GM19099 (cell line): ENCODE data around the gene PEAK1.

Source experiments
- POLR2A ChIP-seq: IDR thresholded peaks from 3 replicates; pipeline ENCODE4 v1.6.1; 2011; ENCODE audit warnings: low read depth; ENCODE audit not compliant: insufficient read length; ENCODE audit errors: extremely low read depth

PEAK1 gene

DNA sequence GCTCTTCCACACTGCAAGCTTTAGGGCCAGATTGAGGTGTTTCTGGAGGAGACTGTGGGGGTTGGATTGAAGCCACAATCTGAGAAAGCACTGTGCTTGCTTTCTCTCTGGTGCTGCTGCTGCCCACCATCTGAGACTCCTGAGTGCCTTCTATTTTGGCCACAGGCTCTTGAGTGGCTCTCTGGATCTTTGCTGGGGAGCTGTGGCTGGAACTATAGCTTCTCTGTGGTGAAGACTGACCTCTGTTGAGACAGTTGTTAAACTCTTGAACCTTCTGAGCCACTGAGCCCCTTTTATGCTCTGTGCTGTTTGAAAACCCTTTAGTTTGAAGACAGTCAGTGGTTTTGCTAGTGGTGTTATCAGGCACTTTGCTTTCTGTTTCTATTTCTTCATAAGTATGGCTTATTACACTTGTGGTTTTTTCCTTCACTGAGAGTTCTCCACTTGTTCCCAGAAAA, 240.3 kb downstream of the PEAK1 start:
- no peak for TF ChIP-seq POLR2A

DNA sequence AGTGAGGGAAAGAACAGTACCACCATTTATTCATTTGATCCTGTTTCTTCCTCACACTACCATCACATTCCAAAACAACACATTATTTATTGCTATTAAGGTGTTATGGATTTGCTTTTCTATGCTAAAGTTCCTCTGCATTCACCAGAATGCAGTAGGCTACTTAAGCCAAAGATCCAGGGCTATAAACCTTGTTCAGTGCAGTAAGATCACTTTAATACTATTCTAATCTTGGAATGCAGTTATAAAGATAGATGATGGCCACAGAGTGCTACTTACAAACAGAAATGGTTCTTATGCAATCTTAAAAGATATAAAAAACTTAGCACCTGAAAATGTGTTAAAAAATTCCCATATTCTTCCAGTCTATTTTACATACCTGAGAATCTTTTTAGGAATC, 241.5 kb downstream of the PEAK1 start:
- no peak for TF ChIP-seq POLR2A

DNA sequence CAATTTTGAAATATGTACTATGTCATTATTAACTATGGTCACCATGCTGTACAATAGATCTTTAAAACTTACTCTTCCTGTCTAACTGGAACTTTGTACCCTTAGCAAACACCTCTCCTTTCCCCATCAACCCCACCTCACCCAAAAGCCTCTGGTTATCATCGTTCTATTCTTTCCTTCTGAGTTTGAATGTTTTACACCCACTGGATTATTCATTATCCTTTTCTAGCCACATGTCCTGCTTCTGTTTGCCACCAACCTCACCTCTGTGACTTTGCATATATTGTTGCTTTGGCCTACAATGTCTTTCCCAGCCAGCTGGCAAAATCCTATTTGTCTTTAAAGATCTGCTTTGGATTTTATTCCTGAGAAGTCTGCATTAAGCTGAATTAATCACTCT, 246.4 kb downstream of the PEAK1 start:
- no peak for TF ChIP-seq POLR2A

DNA sequence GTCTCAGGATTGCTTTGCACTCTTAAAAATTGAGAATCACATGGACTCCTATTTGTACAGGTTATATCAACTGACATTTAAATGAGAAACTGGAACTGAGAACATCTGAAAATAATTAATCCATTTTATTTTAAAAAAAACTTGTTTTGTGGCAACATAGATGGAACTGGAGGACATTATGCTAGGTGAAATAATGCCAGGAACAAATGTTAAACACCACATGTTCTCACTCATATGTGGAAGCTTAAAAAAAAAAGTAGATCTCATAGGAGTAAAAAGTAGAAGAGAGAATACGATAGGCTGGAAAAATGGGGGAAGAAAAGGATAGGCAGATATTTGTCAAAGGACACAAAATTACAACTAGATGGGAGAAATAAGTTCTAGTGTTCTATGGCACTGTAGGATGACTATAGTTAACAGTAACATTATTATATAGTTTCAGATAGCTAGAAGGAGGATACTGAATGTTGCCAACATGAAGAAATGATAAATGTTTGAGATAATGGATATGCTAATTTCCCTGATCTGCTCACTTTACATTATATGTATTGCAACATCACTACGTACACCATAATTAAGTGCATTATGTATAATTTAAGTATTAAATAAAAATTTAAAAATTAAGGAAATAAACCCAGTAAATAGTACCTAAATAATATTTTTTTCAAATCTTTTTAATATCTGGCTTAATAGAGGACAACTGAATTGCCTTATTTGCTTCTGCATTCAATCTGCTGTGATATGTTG, 248.5 kb downstream of the PEAK1 start:
- TF ChIP-seq POLR2A: no peak

DNA sequence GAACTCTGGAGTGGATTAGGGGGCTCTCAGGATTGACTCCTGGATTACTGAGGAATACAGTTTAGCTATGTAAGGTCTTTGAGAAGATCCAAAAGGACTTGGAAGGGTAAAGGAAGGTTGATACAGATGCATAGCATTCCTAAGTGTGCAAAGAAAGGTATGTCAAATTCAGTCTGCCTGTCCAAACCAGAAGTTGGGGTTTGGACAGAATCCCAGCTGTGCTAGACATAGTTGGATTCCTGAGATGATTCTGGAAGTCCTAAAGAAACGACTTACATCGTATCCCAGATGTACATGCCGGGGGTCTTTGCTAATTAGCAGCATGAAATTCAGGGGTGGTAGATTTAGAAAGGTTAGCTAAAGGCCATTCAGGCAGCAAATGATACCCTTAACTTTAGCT, 251.3 kb downstream of the PEAK1 start:
- no peak for TF ChIP-seq POLR2A

DNA sequence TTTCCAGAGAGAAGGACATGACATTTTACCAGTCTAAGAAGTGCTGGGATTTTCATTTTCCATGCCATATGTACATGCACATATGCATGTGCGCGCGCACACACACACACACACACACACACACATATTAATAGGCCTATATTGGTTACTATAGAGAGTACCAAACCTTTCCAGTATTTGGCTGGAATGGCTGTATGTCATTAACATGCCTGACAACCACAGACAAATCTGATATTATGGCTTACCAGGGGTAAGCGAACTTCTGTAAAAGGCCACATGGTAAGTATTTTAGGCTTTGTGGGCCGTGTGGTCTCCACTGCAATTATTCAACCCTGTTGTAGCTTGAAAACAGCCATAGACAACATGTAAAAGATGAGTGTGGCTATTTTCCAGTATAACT, 251.8 kb downstream of the PEAK1 start:
- TF ChIP-seq POLR2A: no peak

DNA sequence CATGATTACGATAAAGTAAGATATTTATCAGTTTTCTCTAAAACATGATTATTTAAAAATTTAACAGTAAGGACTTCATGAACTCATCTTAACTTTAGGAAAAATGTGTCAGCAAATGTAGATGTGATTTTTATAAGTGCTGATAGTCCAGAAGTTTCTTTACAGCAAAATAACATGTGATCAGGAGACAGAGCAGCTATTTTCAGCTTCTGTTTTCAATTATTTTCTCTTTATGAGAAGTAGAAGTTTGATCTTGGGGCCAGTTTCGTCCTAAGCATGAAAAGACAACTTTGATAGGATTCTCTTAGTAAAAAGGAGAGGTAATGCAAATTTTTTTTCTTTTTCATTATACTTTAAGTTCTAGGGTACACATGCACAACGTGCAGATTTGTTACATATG, 252.5 kb downstream of the PEAK1 start:
- no peak for TF ChIP-seq POLR2A

DNA sequence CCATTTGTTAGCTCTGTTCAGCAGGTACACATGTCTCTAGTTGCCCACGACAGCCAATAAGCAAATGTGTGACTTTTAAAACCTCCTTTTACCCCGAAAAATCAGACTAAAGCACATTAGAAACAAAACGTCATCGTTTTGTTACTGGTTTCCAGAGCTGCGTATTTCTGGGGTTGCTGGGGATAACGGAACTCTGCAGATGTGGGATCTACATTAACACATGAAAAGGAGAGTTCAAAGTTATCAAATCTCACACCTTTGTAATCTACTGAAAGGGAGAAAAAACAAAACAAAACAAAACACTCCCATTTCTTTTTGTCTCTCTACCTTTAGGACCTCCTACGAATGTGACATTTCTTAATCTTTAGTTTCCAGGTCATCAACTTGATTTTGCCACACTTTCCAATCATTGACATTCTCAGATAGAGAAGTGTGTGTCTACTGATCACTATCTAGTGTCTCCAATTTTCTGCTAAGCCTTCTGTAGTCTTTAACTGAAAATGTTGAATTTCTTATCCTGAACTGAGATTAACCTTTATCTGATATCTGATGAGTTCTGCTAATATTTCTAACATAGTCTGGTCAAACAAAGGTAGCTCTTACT, 256.0 kb downstream of the PEAK1 start:
- no peak for TF ChIP-seq POLR2A

DNA sequence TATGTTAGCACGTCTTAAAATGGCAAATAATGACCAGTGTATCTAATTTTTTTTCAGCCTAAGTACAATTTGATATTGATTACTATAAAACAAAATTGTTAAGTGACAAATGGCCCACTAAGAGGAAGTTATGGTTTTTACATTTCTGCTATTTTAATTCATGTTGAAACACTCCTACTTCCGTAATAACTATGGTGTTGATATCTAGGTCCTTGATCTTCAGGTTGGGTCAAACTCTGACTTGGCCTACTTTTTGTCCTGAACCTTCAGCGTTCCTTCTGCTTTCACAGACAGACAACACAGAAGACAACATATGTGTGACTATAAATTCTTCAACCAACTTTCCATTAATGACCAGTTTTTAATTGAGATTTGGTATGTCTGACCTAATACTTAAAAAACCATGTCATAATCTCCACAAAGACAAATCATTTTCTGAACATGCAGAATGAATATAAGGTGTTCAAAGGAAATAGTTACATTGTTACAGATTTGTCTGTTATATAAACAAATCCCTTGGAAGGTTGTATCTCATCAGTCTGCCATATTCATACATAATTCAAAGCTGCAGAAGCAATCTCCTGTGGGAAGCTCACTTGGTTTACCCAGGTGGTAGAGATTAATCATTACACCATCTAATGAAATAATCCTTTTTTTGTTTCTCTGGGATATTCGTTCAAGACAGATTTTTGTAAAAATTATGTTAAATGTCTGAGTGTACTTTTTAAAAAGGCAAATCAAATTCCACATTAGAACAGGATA, 256.9 kb downstream of the PEAK1 start:
- TF ChIP-seq POLR2A: no peak

DNA sequence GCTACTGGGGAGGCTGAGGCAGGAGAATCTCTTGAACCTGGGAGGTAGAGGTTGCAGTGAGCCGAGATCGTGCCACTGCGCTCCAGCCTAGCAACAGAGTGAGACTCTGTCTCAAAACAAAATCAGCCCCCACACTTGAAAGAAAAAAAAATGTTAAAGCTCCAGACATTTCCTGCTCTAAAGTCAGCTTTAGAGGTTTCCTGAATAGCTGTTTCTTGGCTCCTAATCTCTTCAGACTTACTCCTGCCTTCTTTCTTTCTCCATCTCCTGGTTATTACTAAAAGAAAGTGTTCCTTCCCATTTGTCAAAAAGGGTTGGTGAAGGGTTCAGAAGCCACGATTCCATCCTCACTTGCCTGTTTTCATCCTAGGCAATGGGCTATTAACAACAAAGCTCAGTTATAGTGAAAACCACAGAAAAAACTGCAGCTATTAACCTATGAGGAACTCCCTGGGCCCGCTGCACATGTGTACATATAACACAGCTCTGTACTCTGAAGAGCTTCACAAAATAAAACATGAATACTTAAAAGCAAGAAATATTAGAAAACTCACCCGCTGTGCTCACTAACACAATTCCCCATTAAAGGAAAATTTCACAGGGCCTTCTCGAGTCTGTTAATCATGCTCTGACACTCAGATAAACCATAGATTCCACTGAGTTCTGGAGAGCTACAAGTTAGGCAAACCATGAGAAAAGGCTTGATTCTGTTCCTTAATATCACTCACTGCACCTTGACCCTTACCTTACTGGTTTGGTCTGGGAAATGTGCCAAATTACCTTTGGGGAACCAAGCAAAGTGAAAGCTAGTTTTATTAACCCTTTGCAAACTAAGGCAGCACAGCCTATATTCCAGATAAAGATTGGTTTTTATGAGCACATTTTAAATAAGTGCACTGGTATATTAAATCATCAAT, 259.1 kb downstream of the PEAK1 start:
- TF ChIP-seq POLR2A: no peak

DNA sequence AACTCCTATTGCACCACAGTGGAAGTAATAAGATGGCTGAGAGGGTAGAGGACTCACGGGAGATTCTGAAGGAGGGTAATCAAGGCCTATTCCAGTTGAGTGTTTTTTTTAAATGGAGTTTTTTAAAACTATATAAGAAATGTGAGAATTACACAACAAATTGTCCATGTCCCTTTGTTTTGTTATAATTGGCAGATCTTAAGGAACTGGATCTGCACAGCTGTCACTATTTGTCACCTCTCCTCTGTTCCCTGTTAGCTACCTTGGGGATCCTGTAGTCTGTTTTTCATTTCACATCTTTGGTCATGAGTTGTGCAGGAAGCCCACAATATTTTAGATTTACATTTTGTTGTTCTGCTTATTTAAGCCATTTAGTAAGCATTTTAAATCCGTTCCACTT, 271.7 kb downstream of the PEAK1 start:
- TF ChIP-seq POLR2A: no peak

DNA sequence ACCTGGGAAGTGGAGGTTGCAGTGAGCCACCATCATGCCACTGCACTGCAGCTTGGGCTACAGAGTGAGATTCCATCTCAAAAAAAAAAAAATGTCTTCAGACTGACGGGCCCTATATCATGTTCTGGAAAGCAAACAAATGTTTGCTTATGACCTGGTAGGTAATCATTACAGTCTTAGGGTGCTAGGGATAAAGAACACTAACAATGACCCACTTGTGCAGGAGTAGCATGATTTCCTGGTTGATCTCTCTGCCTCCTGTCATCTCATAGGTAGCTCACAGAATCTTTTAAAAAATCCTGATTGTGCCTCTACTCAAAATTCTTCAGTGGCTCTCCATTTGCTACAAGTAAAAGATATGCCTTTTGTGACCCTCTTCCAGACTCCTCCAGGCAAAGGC, 274.5 kb downstream of the PEAK1 start:
- TF ChIP-seq POLR2A: no peak

DNA sequence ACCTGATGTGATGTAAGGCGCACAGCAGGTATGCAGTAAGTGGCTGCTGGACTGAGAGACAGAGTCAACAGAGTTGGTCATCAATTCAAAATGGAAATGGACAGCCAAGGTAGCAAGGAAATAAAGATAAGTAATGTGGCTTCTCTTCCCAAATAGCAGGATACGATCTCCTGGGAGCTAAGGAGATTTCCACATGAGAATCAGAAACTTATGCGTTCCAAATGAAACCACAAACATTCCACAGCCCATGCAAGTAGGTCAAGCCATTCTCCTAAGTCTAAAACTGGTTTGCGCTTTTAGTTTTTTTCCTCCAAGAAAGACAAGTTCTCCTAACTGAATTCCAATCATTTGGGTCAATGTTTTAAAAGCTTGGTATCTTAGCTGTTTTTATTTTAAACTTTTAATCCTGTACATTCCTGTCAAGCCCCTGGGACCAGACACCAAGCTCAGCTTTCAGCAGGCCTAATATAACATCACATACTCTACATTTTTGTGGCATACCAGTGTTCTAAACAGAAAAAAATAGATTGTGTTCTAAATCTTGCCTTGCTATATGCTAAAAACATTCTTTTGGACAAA, 275.3 kb downstream of the PEAK1 start:
- no peak for TF ChIP-seq POLR2A

DNA sequence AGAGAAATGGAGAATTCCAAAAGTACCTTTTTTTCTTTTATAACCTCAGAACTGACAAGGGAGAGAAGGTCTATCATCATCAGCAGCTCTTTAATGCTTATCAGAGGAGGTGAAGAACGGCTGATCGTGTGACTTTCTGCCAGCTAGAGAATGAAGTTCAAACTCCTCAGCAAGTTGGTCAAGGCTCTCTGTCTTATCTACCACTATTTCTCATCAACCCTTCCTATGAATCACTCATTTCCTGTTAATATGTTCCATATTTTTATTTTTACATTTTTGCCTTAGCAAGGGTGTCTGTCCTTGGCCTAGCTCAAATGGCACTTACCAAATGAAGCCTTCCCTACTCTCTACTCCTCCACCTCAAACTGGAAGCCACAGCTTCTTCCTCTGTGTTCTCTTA, 275.9 kb downstream of the PEAK1 start:
- no peak for TF ChIP-seq POLR2A

DNA sequence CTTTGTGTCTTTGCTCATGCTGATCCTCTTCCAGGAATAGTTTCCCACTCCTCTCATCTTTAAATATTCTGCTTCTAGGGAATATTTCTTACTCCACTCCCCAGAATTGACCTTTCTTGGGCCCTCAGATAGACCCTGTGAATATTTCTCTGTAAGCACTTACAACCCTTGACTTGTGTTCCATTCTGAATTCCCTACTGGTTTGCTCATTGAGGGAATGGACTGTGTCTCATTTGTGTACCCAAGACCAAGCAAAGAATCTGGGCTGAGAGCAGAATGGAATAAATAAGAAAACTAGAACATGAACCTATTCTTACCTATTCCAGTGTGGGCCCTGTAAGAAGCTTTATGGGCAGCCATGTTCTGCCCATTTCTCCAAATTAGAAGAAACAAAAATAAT, 276.3 kb downstream of the PEAK1 start:
- TF ChIP-seq POLR2A: no peak

DNA sequence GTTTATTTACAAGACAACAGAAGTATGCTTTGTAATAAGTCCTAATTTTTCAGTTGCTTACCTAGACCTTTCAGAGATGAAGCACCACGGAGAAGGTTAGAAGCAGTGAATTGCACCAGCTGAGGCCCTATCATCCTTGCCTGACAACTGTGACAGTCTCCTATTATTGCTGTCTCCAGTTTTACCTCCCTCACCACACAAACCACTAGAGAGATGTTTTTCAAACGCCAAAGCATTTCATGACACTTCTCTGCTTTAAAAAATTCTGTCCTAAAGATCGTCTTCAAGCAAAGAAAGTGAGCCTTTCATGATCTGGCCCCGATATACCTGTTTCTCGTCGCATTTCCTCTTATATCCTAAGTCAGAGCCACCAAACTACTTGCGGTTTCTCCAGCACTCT, 276.7 kb downstream of the PEAK1 start:
- TF ChIP-seq POLR2A: no peak
